Measurements from ENCODE around the gene CLMP.
A peak's percentile ranks its signal among the peaks of the same experiment; 100 is the strongest.

Gene CLMP

DNA sequence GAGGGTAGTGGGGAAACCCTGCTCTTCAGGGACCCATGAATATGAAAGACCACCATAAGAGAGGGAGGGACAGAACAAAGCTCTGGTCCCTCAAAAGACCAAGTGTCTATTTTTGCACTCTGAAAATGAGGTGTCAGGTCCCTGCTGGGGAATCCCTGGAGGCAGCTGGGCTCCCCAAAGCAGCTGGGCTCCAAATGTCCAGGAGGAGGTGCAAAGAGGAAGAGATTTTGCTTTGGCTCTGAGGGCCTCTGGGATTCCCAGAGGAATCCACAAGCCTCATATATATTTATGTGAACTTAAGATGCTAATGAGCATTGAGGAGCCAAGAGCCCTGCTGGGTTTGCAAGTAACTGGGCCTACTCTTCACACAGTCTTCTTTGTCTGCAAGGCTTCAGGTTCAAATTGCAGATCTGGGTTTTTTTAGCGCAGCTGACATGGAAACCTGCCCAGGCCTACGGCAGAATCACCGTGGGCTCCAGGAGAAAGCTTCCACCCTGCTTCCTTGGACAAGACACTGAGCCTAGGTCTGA, 26.0 kb downstream of the CLMP start:
- no CpG with 5 or more reads among the region's 3 CpGs for WGBS (ENCODE audit: extremely low coverage, insufficient coverage, insufficient read length)
- Histone ChIP-seq H3K23ac (ENCODE audit: low read length) (no peak overlapping the region), H3K4me2 (ENCODE audit: low read length) (no peak overlapping the region), H3K79me1 (ENCODE audit: low read length) (peaks cover 2% of the 10 kb centered on the region), H3K4me1 (ENCODE audit: control insufficient read depth in 1 of 2, insufficient read depth in 2 of 2, low read length in 2 of 2) (peaks cover 9% of the 10 kb centered on the region in 2 experiments), H3K27me3 (ENCODE audit: insufficient read depth, low read length) (no peaks in the 10 kb centered on the region), H2AFZ (ENCODE audit: insufficient read depth, low read length, poor library complexity) (no peak overlapping the region), H2BK120ac (ENCODE audit: insufficient read depth, low read length, poor library complexity) (peak overlapping the region; percentile 18), H3K9me3 (ENCODE audit: insufficient read depth, low read depth, low read length) (no peaks in the 10 kb centered on the region), H2BK12ac (ENCODE audit: low read length) (no peak overlapping the region), H3K9ac (ENCODE audit: low read length) (no peak overlapping the region), H4K12ac (ENCODE audit: low read depth, low read length) (no peak overlapping the region), H3K4me3 (ENCODE audit: low read depth, low read length) (no peak overlapping the region), H3K36me3 (ENCODE audit: control insufficient read depth in 1 of 2, insufficient read depth in 2 of 2, low read length in 2 of 2) (peaks cover 1 to 3% of the 10 kb centered on the region in 2 experiments), H4K91ac (ENCODE audit: low read depth, low read length) (peak overlapping the region; percentile 22), H3K79me2 (ENCODE audit: control insufficient read depth, insufficient read depth, low read length, poor library complexity) (peaks cover 2% of the 10 kb centered on the region), H3K14ac (ENCODE audit: low read length) (no peak overlapping the region), H3K18ac (ENCODE audit: low read length) (no peak overlapping the region), H2AK5ac (ENCODE audit: low read length) (no peak overlapping the region), H4K8ac (ENCODE audit: low read depth, low read length) (no peak overlapping the region), H3K4ac (ENCODE audit: low read depth, low read length) (no peak overlapping the region), H3K27ac (ENCODE audit: low read depth, low read length) (no peak overlapping the region), H2BK5ac (ENCODE audit: low read depth, low read length, poor library complexity) (no peak overlapping the region)
- DNase-seq: no peak

- Histone ChIP-seq H2AFZ (ENCODE audit: insufficient read depth, low read length, poor library complexity) (no peak overlapping the region), H3K9ac (ENCODE audit: low read length) (no peak overlapping the region), H3K79me2 (ENCODE audit: control insufficient read depth, insufficient read depth, low read length, poor library complexity) (peaks cover 2% of the 10 kb centered on the region), H2BK5ac (ENCODE audit: low read depth, low read length, poor library complexity) (no peak overlapping the region), H4K12ac (ENCODE audit: low read depth, low read length) (no peak overlapping the region), H3K27me3 (ENCODE audit: insufficient read depth, low read length) (no peaks in the 10 kb centered on the region), H3K9me3 (ENCODE audit: insufficient read depth, low read depth, low read length) (no peaks in the 10 kb centered on the region), H3K36me3 (ENCODE audit: control insufficient read depth in 1 of 2, insufficient read depth in 2 of 2, low read length in 2 of 2) (peaks cover 1 to 3% of the 10 kb centered on the region in 2 experiments), H3K27ac (ENCODE audit: low read depth, low read length) (peak overlapping the region; percentile 30), H3K79me1 (ENCODE audit: low read length) (peaks cover 2% of the 10 kb centered on the region), H2BK120ac (ENCODE audit: insufficient read depth, low read length, poor library complexity) (no peak overlapping the region), H2AK5ac (ENCODE audit: low read length) (no peak overlapping the region), H3K18ac (ENCODE audit: low read length) (no peak overlapping the region), H4K8ac (ENCODE audit: low read depth, low read length) (no peak overlapping the region), H3K4me3 (ENCODE audit: low read depth, low read length) (no peak overlapping the region), H3K4me2 (ENCODE audit: low read length) (no peak overlapping the region), H4K91ac (ENCODE audit: low read depth, low read length) (peak overlapping the region; percentile 5), H3K14ac (ENCODE audit: low read length) (no peak overlapping the region), H3K4me1 (ENCODE audit: control insufficient read depth in 1 of 2, insufficient read depth in 2 of 2, low read length in 2 of 2) (peaks cover 9% of the 10 kb centered on the region in 2 experiments), H2BK12ac (ENCODE audit: low read length) (no peak overlapping the region), H3K23ac (ENCODE audit: low read length) (no peak overlapping the region), H3K4ac (ENCODE audit: low read depth, low read length) (no peak overlapping the region)
- no CpG with 5 or more reads among the region's 5 CpGs for WGBS (ENCODE audit: extremely low coverage, insufficient coverage, insufficient read length)
- DNase-seq: peak in 1 of 2 donors; percentile 40
Observed at GRCh38 chr11:123168241-123168640, 26.8 kb downstream of the CLMP start.

DNA sequence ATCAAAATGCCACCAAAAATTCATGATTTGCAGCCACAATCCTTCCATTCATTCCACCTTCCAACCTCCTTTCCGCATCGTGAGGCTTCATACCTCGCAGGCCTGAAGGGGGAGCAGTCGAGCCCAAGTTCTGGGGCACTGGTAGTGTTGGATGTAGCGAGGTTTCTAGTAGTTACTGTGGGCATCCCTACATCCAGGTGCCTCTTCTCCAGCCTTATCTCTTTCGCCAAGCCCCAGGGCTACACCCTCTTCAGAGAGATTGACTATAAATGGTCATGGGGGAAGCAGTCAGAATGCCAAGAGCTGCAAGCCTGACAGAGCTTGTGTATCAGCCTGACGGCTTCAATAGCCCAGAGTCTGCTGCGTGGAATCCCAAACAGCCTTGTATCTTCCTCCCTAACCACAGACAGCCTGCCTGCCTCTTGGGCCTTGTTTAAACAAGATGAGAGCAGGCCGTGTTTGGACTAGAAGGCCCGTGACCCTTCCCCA, 28.9 kb downstream of the CLMP start:
- Histone ChIP-seq H3K4me3 (ENCODE audit: low read depth, low read length) (no peak overlapping the region), H3K36me3 (ENCODE audit: control insufficient read depth in 1 of 2, insufficient read depth in 2 of 2, low read length in 2 of 2) (peaks cover 1 to 3% of the 10 kb centered on the region in 2 experiments), H3K4me1 (ENCODE audit: control insufficient read depth in 1 of 2, insufficient read depth in 2 of 2, low read length in 2 of 2) (peaks cover 9% of the 10 kb centered on the region in 2 experiments), H3K27me3 (ENCODE audit: insufficient read depth, low read length) (no peaks in the 10 kb centered on the region), H3K27ac (ENCODE audit: low read depth, low read length) (peak overlapping the region; percentile 36), H3K4me2 (ENCODE audit: low read length) (no peak overlapping the region), H3K79me1 (ENCODE audit: low read length) (peaks cover 2% of the 10 kb centered on the region), H3K18ac (ENCODE audit: low read length) (peak overlapping the region; percentile 39), H2BK120ac (ENCODE audit: insufficient read depth, low read length, poor library complexity) (no peak overlapping the region), H2AFZ (ENCODE audit: insufficient read depth, low read length, poor library complexity) (peak overlapping the region; percentile 59), H4K8ac (ENCODE audit: low read depth, low read length) (peak overlapping the region; percentile 43), H2AK5ac (ENCODE audit: low read length) (no peak overlapping the region), H3K23ac (ENCODE audit: low read length) (no peak overlapping the region), H3K79me2 (ENCODE audit: control insufficient read depth, insufficient read depth, low read length, poor library complexity) (peaks cover 2% of the 10 kb centered on the region), H4K91ac (ENCODE audit: low read depth, low read length) (peak overlapping the region; percentile 63), H3K14ac (ENCODE audit: low read length) (no peak overlapping the region), H2BK12ac (ENCODE audit: low read length) (no peak overlapping the region), H2BK5ac (ENCODE audit: low read depth, low read length, poor library complexity) (peak overlapping the region; percentile 22), H3K9ac (ENCODE audit: low read length) (no peak overlapping the region), H3K4ac (ENCODE audit: low read depth, low read length) (no peak overlapping the region), H4K12ac (ENCODE audit: low read depth, low read length) (no peak overlapping the region), H3K9me3 (ENCODE audit: insufficient read depth, low read depth, low read length) (no peaks in the 10 kb centered on the region)
- no CpG with 5 or more reads among the region's 10 CpGs for WGBS (ENCODE audit: extremely low coverage, insufficient coverage, insufficient read length)
- peak; percentile 45 to 64 for DNase-seq

DNA sequence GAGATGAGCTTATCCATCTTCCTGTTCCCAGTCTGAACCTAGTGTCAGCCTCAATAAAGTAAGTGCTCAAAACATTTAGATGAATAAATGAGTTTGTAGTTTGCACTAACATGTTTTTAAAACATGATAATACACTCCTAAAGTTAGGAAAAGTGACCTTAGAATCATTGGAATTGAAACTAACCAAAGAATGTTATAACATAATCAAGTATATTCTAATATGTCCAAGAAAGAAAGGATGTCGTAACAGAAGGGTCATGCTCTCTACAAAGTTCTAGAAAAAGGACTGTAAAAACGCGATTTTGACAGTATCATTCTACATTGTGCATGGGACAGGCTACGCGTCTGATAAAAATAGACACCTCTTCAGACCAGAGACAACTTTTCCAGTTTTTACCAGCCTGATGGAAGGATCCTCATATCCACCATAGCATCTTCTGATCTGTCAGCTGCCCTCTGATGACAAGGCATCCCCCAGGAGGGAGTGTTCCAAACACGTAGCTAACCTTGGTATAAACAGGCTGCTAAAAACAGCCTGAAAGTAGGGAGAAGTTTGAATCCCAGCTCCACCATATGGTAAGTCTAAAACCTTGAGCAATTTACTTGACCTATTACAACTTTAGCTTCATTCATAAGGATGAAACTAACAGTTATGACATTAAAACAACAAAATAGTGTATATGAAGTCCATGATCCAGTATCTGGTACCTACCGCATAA, 30.2 kb downstream of the CLMP start:
- H3K27ac ChIP-seq (ENCODE audit: low read depth, low read length): no peak overlapping the region
- peak overlapping the region; percentile 6 for H3K4ac ChIP-seq (ENCODE audit: low read depth, low read length)
- no peak overlapping the region for H2BK120ac ChIP-seq (ENCODE audit: insufficient read depth, low read length, poor library complexity)
- peaks cover 0 to 1% of the 10 kb centered on the region in 2 experiments for H3K36me3 ChIP-seq (ENCODE audit: control insufficient read depth in 1 of 2, insufficient read depth in 2 of 2, low read length in 2 of 2)
- no peaks in the 10 kb centered on the region for H3K27me3 ChIP-seq (ENCODE audit: insufficient read depth, low read length)
- peaks cover 2% of the 10 kb centered on the region for H3K79me2 ChIP-seq (ENCODE audit: control insufficient read depth, insufficient read depth, low read length, poor library complexity)
- peaks cover 9% of the 10 kb centered on the region in 2 experiments for H3K4me1 ChIP-seq (ENCODE audit: control insufficient read depth in 1 of 2, insufficient read depth in 2 of 2, low read length in 2 of 2)
- no peak overlapping the region for H4K91ac ChIP-seq (ENCODE audit: low read depth, low read length)
- no peak overlapping the region for H4K8ac ChIP-seq (ENCODE audit: low read depth, low read length)
- no CpG with 5 or more reads among the region's 7 CpGs for WGBS (ENCODE audit: extremely low coverage, insufficient coverage, insufficient read length)
- H2AK5ac ChIP-seq (ENCODE audit: low read length): no peak overlapping the region
- no peak overlapping the region for H2AFZ ChIP-seq (ENCODE audit: insufficient read depth, low read length, poor library complexity)
- no peak overlapping the region for H3K14ac ChIP-seq (ENCODE audit: low read length)
- no peak overlapping the region for H3K23ac ChIP-seq (ENCODE audit: low read length)
- H2BK12ac ChIP-seq (ENCODE audit: low read length): no peak overlapping the region
- no peak overlapping the region for H2BK5ac ChIP-seq (ENCODE audit: low read depth, low read length, poor library complexity)
- no peak overlapping the region for H3K18ac ChIP-seq (ENCODE audit: low read length)
- DNase-seq: no peak
- no peak overlapping the region for H3K9ac ChIP-seq (ENCODE audit: low read length)
- no peak overlapping the region for H4K12ac ChIP-seq (ENCODE audit: low read depth, low read length)
- H3K79me1 ChIP-seq (ENCODE audit: low read length): peaks cover 2% of the 10 kb centered on the region
- H3K9me3 ChIP-seq (ENCODE audit: insufficient read depth, low read depth, low read length): no peaks in the 10 kb centered on the region
- no peak overlapping the region for H3K4me2 ChIP-seq (ENCODE audit: low read length)
- H3K4me3 ChIP-seq (ENCODE audit: low read depth, low read length): no peak overlapping the region
